KG1 (cell line): Measurements from ENCODE around the gene FBXO21.
"Not testable (repeated sequence)": the region's sequence is repeated elsewhere in the genome, so short reads cannot be mapped to it uniquely, and the experiment has no call there.

ENCODE experiments used
- DNase-seq: peaks from one replicate; lab custom pipeline; 2025; lab: John Stamatoyannopoulos, UW

FBXO21 gene

DNA sequence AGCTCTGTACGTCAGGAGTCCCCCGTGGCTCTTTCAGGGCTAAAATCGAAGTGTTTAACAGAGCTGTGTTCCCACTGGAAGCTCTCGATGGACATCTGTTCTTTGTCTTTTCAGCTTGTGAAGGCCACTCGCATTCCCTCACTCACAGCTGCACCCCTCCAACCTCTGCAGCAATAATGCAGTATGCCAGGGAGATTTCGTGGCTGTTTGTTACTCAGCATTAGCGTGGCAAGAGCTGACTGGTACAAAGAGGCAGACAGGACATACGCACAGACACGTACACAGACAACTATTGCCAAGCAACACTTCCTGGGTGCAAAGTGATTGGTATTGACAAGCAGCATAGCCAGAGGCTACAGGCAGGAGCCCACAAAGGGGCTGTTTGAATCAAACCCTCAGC, 11.8 kb upstream of the FBXO21 start:
- no peak for DNase-seq

DNA sequence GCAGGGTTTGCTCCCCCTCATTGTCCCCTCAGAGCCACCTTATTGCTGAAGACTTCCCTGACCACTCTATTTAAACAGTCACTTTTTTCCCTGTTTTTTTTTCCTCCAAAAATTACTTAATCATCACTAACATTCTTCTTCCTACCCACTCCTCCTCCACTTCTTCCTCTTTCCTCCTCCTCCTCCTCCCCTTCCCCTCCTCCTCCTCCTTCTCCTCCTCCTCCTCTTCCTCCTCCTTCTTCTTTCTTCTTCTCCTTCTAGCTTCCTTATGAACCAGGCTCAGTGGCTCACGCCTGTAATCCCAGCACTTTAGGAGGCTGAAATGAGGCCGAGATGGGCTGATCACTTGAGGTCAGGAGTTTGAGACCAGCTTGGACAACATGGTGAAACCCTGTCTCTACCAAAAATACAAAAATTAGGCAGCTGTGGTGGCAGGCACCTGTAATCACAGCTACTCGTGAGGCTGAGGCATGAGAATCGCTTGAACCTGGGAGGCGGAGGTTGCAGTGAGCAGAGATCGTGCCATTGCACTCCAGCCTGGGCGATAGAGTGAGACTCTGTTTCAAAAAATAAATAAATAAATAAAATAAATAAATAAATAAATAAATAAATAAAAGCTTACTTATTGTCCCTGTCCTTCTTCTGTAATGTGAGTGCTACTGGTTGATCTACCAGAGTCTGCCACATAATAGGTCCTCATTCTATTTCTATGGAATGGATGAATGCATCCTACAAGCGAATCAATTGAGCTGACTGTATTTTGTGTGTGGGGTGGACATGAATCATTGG, 9.9 kb upstream of the FBXO21 start:
- not testable (repeated sequence) for DNase-seq

DNA sequence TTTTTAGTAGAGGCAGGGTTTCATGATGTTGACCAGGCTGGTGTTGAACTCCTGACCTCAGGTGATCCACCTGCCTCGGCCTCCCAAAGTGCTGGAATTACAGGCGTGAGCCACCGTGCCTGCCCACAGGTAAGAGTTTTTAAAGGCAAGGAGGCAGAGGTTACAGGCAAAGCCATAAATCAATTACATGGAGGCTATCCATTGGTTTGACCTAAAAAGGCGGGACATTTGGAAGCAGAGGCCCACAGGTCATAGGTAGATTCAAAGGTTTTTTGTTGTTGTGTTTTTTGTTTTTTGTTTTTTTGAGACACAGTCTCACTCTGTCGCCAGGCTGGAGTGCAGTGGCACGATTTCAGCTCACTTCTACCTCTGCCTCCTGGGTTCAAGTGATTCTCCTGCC, 6.1 kb upstream of the FBXO21 start:
- DNase-seq: not testable (repeated sequence)

DNA sequence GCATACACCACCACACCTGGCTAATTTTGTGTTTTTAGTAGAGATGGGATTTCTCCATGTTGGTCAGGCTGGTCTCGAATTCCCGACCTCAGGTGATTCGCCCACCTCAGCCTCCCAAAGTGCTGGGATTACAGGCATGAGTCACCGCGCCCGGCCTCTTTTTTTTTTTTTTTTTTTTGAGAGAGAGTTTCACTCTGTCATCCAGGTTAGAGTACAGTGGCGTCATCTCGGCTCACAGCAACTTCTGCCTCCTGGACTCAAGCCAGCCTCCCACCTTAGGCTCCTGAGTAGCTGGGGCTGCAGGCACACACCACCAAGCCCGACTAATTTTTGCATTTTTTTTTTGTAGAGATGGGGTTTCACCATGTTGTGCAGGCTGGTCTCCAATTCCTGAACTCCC, 4.8 kb upstream of the FBXO21 start:
- DNase-seq: not testable (repeated sequence)

DNA sequence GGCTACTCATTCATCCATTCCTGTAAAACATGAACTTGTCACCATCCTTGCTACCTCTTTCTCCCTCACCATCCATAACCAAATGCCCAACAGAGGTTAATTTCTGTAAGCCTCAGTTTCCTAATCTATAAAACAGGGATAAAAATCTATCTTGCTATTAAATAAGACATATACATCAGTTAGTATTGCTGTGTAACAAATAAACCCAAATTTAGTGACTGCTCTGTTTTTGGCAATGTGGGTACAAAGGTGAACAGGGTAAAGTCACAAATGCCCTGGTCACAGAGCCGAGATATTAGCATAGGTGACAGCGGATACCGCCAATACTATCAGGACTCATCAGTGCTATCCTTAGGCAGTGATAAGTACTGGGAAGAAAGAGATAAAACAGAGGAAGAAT, 3.6 kb upstream of the FBXO21 start:
- DNase-seq: no peak

DNA sequence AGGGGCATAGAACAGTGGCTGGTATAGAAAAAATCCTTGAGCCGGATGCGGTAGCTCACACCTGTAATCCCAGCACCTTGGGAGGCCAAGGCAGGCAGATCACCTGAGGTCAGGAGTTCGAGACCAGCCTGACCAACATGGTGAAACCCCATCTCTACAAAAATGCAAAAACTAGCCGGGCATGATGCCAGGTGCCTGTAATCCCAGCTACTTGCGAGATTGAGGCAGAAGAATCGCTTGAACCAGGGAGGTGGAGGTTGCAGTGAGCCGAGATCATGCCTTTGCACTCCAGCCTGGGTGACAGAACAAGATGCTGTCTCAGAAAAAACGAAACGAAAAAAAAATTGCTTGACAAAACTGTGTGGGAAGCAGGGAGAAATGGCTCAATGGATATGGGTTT, 2.3 kb upstream of the FBXO21 start:
- not testable (repeated sequence) for DNase-seq

DNA sequence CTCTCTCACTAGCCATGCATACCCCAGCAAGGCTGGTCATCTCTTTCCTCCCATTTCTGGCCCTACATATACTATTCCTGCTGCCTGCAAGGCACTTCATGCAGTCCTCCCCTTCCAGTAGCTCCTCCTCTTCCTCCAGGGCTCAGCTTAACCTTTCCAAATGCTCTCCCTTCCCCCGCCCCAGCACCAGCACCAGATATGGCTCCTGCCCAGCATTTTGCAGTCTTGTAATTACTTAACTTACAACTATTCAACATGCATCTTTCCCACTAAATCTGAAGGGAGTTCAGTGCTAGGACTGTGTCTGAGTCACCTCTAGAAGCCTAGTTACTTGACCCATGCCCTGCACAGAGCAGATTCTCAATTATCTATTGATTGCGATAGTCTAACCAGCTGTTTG, 1.8 kb upstream of the FBXO21 start:
- DNase-seq: no peak

DNA sequence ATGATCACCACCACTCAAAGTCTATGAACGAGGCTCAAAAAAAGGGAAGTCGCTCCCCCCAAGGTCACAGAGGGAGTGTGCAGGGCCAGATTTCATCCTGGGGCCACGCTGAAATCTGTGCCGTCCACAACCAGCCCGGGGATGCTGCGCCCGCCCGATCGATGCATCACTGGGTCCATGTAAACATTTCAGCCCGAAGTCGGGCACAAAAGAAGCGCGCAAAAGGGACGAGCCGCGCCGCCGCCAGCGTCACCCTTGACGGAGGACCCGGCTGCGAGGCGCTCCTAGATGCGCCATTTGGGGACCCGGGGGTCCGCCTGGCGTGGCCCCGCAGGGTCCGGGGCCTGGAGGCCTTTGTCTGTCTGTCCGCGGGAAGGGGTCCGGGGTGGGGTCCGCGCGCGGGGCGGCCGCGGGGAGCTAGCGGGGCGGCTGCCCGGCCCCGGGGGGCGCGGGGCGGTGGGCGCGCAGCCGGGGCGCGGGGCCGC, 503 bp downstream of the FBXO21 start:
- no peak for DNase-seq

DNA sequence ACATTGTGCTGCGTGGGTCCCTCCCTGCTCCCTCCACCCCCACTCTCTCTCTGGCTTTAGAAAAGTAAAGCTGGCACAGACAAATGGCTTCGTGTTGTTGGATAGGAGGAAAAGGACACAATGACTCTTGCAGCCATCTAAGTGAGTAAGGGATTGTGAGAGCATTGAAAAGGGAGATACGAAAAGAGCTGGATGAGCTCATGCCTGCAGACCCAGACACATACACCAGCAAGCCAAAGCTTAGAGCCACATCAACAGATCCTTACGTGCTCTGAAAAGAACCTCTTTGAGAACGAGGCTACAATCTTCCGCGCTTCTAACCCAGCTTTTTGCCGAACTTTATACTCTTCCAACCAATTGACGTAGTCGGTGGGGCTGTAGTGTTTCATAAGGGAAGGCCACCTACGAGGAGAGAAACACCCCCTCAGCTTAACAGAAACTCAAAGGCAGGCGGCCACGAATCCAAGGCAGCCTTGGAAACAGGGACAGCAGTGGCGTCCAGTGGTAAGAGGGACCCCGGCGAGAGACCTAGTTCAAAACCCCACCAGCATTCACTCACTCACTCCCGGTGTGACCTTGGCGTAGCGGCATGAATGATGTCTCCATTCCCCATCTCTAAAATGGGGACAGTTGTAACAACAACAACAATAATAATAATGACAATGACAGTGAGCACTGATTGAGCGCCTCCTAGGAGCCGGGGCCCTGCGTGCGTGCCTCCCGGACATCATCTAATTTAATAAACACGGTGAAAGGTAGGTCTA, 1.1 kb downstream of the FBXO21 start:
- no peak for DNase-seq

DNA sequence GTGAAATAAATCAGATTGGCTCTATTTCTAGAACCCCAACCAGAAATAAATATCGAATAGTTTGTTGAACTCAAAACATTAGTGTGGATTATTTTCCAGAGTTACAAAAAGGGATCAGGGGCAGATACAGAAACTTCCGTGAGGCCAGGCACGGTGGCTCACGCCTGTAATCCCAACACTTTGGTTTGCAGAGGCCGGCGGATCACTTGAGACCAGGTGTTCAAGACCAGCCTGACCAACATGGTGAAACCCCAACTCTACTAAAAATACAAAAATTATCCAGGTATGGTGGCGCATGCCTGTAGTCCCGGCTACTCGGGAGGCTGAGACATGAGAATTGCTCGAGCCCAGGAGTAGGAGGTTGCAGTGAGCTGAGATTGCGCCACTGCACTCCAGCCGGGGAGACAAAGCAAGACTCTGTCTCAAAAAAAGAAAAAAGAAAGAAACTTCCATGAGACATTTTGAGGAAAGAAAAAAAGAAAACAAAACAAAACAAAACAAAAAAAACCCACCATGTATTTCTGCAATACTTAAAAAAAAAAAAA, 2.1 kb downstream of the FBXO21 start:
- no peak for DNase-seq

DNA sequence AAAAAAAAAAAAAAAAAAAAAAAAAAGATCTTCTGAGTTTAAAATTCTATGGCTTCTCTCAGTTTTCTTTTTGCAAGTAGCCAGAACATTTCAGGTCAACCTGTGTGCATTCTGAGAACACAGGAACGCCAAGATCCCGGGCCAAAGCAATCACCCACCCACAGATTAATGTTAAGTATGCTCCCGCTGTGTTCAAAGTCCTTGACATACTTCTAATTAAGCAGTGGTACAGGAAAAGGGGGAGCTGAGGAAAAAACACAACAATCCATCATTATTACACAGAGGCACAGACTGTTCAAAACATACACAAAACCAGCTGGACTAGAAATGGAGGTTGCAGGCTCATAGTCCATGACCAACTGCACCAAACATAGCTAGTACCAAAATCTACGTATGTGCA, 2.8 kb downstream of the FBXO21 start:
- no peak for DNase-seq

DNA sequence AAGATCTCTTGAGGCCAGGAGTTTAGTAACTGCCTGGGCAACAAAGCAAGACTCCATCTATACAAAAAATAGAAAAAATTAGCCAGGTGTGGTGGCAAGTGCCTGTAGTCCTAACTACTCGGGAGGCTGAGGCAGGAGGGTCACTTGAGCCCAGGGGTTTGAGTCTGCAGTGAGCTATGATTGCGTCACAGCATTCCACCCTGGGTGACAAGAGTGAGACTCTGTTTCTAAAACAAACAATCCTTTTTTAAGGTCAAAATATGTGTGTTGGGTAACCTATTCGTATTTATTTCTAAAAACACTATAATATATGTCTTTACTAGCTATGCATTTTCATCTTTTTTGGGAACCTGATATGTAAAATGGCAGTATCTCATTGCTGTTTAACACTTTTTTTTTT, 7.4 kb downstream of the FBXO21 start:
- no peak for DNase-seq

DNA sequence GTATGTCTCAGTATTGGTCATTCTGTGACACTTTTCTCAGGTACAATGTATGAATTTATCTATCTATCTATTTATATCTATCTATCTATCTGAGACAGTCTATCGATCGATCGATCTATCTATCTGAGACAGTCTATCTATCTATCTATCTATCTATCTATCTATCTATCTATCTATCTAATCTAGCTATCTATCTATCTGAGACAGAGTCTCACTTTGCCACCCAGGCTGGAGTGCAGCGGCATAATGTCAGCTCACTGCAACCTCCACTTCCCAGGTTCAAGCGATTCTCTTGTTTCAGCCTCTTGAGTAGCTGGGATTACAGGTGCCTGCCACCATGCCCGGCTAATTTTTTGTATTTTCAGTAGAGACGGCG, 8.8 kb downstream of the FBXO21 start:
- not testable (repeated sequence) for DNase-seq

DNA sequence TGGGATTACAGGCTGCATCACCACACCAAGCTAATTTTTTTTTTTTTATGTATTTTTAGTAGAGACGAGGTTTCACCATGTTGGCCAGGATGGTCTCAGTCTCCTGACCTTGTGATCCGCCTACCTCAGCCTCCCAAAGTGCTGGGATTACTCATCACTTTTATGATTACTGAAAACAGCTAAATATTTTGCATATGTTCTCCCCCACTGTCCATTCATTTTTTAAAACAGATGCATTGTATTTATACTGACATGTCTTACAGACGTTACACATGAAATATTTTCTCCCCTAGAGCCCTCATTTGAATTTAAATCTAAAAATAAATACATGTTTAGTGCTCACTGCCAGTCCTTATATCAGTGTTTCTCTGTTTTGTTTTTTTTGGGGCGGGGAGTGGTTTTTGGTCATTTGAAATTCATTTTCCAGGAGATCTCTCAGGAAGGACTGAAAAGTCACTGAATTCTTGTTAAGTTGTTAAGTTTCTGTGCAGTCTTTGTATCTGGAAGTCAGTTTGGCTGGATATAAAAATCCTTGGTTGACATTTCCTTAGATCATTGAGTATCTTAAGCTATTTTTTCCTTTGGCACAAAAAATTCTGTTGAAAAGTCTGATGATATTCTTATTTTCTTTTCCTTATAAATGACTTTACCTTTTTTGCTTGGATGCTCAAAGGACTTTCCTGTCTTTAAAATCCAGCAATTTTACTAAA, 9.4 kb downstream of the FBXO21 start:
- no peak for DNase-seq

DNA sequence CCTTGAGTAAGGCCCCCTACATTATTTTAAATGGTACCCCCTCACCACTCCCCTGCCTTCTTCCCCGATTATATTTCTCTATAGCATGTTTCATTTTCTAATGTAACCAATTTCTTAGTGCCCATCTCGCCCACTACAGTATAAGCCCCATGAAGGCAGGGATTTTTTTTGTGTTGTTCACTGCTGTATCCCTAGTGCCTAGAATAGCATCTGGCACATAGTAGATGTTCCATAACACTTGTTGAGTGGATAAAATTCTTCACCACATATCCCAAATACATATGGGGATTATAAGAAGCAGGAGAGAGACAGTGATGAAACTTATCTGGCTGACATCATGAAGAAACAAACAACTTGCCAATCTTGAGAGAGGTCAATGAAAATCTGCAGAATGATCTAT, 11.5 kb downstream of the FBXO21 start:
- no peak for DNase-seq

DNA sequence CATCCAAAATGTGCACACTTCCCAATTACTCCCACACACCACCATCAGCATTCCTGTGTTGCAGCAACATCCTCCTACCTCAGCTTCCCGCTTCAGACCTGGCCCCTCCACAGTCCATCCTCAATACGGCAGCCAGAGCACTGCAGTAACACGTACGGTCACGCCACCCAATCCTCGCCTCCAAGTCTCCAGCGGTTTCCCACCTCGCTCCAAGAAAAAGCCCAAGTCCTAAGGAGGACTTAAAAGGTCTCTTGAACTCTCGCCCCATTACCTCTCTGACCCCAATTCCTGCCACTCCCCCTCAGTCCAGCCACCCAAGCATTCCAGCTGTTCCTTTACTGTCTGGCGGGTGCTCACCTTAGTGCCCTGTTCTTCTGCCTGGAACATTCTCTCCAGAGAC, 12.0 kb downstream of the FBXO21 start:
- no peak for DNase-seq

DNA sequence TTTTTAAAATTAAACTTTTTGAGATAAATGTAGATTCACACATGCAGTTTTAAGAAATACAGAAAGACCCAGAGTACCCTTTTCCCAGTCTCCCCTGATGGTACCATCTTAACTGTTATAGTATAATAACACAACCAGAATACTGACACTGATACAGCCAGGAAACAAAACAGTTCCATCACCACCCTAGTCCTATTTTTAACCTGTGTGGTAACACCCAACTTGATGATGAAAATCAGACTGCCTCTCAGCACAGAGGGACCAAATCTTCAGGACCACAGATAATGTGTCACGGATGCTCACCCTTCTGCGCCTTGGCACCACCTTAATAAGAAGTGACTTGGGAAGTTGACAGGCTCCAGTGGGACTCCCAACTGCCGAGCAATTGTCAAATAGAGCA, 18.1 kb downstream of the FBXO21 start:
- no peak for DNase-seq

DNA sequence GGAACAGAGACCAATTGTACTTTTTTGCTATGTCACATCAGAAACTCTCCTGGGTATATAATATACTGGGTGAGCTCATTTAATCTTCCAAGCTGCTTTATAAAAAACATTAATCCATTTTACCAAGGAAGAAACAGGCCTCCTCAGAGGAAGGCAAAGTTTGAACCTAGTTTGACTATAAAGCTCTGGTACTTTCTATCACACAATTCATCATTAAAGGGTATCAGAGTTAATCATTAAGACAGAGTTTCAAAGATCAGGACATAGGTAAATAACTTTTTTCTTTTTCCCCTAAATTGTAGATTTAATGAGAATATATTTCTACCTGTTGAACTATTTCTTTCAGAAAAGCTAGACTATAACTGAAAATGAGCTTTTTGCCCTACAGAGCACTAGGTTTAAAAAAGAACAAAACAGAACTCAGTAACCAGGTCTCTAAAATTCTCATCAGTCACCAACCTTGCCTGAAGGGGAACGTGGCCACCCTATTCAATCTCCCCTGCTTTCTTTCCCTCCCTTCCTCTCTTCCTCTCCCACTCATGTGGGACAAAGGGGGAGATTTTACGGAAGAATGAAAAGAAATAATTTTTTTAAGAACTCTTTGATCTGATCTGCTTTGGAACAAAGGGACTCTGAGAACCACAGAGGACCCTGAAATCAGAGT, 18.6 kb downstream of the FBXO21 start:
- DNase-seq: no peak

DNA sequence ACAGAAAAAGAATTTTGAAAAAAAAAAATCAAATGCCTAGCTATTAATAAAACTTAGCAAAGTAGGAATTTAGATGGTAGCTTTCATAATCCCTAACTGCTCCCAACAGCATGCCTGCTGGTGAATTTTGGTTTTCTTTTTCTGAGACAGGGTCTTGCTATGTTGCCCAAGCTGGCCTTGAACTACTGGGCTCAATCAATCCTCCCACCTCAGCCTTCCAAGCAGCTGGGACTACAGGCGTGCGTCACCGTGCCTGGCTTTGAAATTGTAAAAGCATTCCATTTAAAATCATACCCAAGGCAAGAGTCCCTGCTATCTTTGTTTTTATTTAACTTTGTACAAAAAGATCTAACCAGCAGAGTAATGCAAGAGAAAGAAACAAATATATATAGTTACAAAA, 20.7 kb downstream of the FBXO21 start:
- no peak for DNase-seq

DNA sequence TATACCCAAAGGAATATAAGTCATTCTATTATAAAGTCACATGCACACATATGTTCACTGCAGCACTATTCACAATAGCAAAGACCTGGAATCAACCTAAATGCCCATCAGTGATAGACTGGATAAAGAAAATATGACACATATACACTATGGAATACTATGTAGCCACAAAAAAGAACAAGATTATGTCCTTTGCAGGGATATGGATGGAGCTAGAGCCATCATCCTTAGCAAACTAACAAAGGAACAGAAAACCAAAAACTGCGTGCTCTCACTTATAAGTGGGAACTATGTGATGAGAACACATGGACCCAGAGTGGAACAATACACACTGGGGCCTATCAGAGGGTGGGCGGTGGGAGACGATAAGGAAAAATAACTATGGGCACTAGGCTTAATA, 21.3 kb downstream of the FBXO21 start:
- DNase-seq: no peak

DNA sequence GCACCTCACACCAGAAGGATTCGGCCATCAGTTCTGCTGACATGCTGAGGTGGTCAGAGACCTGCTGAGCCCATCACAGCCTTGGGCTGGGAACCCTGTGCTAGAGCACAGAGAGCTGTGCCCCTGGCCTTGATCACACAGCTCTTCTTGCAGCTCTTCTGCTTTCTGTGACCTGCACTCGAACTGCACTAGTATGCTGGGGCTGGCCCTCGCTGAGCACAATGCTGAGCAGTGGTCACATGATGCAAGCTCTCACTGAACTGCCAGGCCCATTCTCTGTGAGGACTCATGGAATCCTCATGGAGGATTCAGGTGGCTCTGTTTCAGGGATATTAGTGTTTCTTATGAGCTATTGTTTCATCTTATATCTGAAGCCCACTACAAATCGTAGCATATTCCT, 22.5 kb downstream of the FBXO21 start:
- DNase-seq: no peak

DNA sequence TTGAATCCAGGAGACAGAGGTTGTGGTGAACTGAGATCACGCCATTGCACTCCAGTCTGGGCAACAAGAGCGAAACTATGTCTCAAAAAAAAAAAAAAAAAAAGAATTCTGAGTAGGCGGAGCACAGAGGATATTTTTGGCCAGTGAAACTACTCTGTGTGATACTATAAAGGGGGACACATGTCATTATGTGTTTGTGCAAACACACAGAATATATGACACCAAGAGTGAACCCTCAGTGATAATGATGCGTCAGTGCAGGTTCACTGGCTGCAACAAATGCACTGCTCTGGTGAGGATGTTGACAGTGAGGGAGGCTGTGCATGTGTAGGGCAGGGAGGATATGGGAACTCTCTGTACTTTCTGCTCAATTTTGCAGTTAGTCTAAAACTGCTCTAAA, 24.2 kb downstream of the FBXO21 start:
- no peak for DNase-seq
